ENCODE data around the gene CDC42BPG. TPM values are rescaled to one million over a fixed set of nuclear protein-coding genes. Genes with fewer than 3 reads are reported as not detected.
A peak's percentile ranks its signal among the peaks of the same experiment; 100 is the strongest.
"Not testable (repeated sequence)": the region's sequence is repeated elsewhere in the genome, so short reads cannot be mapped to it uniquely, and the experiment has no call there.

The CDC42BPG gene
- polyA plus RNA-seq, 4 donors, result 0.97 to 10.0 (median 4.9) TPM

DNA sequence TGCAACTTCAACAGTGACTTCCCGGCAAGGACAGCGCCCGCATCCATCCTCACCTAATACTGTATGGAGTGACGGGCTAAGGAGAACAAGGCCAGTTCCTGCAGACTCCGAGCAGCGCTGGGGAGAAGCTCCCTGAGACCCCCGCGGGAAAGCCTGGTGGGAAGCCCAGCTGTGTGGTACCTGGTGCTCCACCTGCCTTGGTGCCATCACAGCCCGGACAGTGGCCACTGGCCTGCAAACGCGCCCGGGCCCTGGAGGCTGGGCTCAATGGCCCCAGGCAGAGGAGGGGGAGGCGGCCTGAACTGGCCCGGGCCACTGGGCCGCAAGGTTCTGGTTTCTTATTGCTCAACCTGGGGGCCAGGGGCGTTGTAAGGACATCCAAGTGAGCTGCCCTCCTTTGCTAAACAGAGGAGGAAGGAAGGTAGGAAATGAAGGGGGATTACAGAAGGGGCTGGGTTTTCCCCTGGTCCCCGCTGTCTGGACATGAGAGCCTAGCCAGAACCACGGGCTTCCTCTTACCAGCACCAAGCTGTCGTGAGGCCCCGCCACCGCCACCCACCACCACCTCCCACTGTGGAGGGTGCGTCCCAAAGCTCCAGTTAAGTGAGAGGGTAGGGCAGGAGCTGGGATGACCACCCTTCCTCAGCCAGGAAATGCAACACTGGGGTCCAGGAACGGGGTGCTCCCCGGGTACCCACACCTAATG, 8.5 kb upstream of the CDC42BPG start:
- DNase-seq (ENCODE audit: low read depth in 4 of 4, low spot score in 3 of 4), result no peak

DNA sequence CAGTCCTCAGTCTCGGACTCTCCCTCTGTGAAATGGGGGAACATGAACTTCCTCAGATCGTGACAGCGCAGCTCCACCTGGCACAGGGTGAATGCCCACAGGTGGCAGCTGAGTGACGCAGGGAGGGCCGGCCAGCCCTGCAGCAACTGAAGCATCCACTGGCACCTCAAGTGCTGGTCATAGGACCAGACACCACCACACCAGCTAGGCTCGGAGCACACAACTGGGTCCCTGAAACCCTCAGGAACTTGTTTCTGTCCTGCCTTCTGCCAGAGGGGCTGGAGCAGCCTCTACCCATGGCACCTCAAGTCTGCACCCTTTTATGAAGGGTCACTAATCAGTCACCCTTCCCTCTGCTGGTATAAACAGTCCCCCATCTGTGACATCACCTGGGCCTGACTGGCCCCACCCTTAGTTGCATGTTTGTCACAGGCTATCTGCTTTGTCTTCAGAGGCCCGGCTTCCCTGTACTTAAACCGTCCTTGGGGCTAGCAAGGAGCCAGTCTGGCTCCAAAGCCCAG, 7.4 kb upstream of the CDC42BPG start:
- DNase-seq (ENCODE audit: low read depth in 4 of 4, low spot score in 3 of 4), result no peak

DNA sequence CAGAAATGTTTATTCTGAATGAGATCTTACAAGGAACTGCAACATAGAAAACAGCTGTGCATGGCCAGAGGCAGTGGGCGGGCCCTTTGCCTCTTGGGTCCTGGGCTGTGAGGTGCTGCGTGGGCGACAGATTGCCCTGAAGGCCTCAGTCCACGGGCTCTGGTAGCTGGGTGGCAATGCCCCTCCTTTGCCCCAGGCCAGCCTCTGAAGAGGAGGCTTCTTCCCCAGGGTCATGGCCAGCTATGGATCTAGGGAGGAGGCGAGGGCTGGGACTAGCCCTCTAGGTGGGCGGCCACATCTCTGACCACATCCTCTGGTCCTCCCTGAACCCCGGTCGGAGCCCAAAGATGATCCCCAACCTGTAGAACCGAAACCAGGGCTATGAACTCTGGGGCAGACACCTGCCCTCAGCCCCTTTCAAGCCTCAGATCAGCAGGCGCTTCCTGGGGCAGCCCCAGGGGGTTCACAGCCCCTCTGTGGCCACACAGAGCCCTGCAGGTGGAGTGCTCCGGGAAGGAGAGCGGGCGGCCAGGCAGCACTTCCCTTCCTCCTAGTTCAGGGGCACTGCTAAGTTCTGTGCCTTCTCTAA, 6.6 kb upstream of the CDC42BPG start:
- no peak for DNase-seq (ENCODE audit: low read depth in 4 of 4, low spot score in 3 of 4)

DNA sequence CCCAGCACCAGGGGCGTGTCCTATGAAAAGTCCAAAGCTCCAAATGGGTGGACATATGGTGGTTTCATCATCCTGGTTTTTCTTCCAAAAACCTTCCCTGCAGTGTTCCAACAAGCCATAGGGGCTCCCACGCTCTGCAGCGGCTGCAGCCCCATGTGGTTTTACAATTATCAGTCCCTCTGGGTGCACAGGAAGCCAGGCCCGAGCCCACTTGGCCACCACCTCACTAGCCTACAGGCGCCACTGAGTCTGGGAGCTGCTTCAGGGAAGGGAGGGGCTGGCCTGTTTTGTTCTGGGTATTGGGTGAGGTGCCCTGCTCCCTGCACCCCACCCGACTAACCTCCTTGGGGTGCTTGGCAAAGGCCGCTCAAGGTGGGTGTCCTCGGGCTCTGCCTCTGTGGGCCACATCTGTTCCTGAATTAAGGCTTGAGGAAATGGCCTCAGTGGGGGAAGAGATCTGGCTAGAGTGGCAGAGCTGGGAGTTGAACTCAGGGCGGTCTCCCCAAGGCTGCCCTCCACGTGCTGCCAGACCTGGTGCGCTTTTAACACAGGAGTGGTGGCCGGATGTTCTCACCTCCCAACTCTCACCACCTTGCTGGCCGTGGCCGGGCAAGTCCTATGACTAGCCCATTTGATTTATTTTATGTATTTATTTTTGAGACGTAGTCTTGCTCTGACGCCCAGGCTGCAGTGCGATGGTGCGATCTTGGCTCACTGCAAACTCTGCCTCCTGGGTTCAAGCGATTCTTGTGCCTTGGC, 5.3 kb upstream of the CDC42BPG start:
- no peak for DNase-seq (ENCODE audit: low read depth in 4 of 4, low spot score in 3 of 4)

DNA sequence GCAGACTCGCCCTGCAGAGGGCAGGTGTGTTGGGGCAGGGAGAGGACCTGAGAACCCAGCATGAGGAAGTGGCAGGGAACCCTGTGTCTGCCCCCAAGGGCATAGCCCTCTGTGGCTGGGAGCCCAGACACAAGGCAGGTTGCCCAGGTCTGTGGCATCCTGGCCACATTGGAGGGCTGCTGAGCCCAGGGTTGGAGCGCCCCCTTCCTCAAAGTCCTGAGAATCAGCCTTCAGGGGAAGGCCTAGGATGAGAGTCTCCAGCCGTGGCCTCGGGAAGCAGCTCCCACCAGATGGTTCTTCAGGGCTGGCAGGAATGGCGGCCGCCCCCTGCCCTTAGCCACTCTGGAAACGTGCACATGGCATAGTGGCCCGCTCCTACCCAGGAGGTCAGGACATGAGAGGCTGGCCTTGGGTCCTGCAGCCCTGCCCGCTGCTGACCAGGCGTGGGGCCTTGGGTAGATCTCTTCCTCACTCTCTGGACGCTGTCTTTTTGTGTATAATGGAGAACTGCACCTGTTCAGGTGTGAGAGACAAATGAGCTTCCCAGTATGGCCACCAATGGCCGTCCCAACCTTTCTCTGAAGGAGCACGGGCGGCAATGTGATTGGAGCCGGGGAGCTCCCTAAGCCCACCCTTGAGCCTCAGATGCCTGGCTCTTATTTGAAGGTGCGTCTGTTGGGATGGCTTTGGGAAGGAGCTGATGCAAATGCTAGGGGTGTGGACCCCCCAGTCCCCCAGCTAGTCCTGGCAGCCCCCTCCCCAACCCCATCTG, 4.6 kb upstream of the CDC42BPG start:
- DNase-seq (ENCODE audit: low read depth in 4 of 4, low spot score in 3 of 4), result no peak

DNA sequence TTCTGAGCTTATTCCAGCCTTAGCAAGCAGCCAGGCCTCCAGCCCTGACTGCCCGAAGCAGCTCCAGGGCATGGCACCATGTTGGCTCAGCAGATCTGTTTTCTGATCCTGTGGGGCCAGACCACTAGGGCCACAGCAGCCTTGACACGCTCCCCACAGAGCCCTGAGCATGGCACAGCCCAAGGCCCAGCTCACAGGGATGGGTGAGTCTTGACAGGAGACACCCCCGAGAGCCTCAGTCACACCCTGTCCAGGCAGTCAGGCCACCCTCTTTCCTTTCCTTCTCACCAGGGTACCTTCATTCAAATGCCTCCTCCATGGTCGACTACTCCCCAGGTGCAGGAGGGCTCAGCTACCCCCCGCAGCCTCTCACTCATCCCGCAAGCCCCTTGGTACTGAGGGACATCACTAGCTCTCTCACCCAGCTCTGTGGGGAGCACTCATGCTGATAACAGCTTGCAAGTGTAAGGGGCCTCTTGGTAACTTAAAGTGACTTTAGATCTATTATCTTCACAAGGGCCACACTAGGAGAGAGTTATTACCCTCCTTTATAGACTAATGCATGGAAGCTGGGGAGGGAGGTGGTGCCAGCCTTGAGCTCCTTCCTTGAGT, 3.9 kb upstream of the CDC42BPG start:
- DNase-seq (ENCODE audit: low read depth in 4 of 4, low spot score in 3 of 4), result no peak

DNA sequence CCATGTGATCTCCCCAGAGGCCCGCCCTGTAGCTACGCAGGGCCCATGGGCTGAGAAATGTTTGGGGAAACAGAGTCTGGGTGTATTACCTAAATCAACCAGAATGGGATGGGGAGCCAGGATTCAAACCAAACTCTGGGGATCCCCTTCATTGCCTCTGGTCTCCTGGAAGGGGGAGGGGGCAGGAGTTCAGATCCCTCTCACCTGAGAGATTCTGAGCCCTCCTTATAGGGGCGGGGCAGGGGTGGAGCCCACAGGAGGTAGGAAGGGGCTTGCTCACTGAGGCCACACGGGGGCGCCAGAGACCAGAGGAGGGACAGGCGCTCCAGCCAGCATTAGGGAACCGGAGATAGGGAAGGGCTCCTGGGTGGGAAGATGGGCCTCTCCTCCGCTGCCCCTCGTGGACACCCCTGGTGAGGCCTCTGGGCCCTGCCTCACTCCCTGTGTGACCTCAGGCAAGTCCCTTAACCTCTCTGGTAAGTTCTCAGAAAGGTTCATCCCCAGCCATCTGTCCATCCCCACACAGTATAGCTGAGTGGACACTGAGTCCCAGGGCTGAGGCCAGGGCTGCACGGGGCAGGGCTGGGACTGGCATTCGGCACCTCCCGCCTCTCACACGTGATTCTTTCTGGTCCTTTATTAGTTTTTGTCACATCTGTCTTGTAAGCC, 2.7 kb upstream of the CDC42BPG start:
- DNase-seq (ENCODE audit: low read depth in 4 of 4, low spot score in 3 of 4), result peak; percentile 68 to 80 (median 78)

DNA sequence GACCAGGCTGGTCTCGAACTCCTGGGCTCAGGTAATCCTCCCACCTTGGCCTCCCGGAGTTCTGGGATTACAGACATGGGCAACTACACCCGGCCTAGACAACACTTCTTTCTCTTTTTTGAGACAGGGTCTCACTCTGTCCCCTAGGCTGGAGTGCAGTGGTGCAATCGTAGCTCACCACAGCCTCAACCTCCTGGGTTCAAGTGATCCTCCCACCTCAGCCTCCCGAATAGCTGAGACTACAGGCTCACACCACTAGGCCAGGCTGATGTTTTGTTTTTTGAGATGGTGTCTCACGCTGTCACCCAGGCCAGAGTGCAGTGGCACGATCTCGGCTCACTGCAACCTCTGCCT, 1.3 kb upstream of the CDC42BPG start:
- DNase-seq (ENCODE audit: low read depth in 4 of 4, low spot score in 3 of 4), result not testable (repeated sequence)

DNA sequence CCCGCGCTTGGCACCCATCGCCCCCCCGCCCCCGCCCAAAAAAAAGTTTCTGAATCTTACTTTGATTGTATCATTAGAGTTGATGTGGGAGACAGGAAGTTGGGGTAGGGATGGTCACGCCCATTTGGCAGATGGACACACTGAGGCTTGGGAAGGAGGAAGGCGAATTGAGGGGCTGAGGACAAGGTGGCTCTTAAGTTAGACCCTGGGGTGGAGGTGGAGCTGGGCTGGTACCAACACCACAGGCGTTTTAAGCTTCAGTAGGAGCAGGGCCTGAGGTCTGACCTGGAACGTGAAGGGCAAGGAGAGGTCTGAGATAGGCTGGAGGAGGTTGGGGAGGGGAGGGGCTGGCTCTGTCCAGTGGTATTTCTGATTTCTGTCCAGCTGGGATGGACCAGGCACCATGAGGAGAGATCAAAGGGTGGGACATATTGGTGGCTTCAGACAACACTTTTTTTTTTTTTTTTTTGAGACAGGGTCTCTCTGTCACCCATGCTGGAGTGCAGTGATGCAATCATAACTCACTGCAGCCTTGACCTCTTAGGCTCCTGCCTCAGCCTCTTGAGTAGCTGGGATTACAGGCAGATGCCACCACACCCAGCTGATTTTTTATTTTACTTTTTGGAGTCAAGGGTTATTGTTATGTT, 799 bp upstream of the CDC42BPG start:
- DNase-seq (ENCODE audit: low read depth in 4 of 4, low spot score in 3 of 4), result no peak

DNA sequence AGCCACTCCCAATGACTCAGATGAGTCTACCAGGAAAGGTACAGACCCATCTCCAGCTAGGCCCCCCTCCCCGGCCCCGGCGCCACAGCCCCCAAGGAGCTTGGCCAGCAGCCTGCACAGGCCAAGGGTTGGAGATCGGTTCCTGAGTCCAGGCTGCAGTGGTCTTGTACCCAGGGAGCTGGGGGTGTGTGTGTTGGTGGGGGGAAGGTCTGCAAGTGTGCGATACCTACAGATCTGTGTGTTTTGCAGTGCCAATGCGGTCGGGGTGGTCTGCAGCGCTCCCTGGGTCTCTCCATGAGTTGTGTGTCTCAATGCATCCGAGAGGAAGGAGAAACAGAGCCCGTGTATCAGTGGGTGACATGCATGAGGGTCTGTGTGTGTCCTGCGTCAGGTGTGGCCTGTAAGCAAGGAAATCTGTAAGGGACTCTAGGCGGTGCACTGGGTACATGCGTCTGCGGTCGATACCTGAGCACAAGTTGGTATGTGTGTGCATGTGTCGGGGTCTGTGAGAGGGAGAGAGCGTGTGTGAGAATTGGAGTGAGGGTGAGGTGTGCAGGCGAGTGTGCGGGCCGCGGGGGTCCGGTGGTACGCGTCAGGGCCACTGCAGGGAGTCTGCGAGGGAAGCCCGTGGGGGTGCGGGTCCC, 645 bp downstream of the CDC42BPG start:
- DNase-seq (ENCODE audit: low read depth in 4 of 4, low spot score in 3 of 4), result no peak

DNA sequence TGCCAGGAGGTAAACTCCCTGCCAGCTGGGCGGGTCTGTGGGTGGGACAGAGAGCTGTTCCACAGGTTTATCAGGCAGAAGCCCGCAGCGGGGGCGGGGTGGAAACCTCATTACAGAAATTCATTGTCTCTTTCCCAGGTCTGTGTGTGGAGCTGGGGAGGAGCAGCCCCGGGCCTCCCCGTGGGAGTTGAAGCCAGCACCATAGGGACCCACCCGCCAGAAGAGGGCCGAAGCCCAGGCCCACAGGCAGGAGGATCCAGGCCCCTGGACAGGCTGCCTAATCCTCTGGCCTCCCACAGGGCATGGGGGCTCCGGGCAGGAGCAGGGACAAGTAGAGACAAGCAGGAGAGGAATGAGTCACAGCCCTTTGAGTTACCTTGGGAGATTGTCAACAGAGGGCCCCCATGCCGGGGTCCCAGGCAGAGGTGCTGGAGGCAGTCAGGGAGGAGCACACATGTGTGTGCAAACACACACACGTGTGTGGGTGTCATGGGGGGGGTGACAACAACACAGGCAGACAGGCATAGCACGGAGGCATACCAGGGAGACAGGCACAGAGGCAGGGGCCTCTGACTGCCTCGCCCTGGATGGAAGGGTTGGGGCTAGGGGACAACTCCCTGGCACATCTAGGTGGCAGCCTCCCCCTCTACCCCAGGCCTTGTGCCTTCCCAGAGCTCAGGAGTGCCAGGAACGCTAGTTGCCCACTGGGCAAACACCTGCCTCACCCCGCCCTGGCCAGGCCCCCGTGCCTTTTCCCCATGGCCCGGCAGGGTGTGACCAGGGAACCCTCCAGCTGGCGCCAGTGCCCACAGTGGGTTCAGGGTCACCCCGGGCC, 1.4 kb downstream of the CDC42BPG start:
- no peak for DNase-seq (ENCODE audit: low read depth in 4 of 4, low spot score in 3 of 4)

DNA sequence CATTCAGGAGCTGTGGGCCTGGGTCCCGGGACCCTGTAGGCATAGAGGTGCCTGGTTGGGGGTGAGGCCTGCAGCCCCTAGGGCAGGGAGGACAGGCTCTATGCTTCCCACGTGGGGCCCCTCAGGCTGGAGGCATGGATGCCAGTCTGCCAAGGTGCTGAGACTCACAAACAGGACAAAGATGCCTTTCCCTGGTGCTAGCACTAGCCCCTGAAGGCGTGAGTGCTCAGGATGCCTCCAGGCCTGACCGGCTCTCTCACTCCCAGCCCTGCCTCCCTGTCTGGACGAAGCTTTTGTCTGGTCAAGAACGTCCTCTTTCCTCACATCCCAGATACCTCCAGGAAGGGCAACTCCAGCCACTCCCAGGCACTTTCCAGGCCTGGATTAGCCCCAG, 2.1 kb downstream of the CDC42BPG start:
- no peak for DNase-seq (ENCODE audit: low read depth in 4 of 4, low spot score in 3 of 4)

DNA sequence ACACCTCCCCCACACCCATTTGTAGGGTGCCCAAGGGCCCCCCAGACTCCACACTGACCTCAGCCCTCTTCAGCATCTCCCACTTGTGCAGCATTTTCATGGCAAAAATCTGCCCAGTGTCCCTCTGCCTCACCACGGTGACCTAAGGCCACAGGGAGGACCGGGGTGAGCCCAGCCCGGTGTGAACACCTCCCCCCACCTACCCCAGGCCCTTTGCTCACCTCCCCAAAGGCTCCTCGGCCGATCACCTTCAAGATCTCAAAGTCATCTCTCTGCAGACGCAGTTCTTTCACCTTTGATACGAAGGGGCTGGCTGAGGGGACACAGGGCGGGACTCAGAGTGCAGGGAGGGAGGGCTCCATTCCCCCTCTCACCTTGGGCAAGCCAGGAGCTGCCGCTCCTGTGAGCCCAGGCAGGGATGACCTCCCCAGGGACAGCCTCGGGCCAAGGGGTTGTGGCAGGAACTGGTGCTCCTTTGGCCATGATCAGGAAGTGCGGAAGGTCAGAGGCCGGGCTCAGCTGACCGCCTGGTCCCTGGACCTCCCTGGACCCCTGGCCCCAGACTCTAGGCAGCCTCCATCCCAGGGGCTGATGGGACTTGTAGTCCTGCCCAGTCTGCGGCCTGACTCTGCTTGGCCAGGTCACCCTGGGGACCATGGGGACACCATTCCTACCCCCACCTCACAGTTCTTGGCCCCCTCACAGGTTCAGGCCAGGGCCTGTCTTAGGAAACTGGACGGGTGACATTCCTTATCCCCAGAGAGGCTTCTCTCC, 2.7 kb downstream of the CDC42BPG start:
- no peak for DNase-seq (ENCODE audit: low read depth in 4 of 4, low spot score in 3 of 4)

DNA sequence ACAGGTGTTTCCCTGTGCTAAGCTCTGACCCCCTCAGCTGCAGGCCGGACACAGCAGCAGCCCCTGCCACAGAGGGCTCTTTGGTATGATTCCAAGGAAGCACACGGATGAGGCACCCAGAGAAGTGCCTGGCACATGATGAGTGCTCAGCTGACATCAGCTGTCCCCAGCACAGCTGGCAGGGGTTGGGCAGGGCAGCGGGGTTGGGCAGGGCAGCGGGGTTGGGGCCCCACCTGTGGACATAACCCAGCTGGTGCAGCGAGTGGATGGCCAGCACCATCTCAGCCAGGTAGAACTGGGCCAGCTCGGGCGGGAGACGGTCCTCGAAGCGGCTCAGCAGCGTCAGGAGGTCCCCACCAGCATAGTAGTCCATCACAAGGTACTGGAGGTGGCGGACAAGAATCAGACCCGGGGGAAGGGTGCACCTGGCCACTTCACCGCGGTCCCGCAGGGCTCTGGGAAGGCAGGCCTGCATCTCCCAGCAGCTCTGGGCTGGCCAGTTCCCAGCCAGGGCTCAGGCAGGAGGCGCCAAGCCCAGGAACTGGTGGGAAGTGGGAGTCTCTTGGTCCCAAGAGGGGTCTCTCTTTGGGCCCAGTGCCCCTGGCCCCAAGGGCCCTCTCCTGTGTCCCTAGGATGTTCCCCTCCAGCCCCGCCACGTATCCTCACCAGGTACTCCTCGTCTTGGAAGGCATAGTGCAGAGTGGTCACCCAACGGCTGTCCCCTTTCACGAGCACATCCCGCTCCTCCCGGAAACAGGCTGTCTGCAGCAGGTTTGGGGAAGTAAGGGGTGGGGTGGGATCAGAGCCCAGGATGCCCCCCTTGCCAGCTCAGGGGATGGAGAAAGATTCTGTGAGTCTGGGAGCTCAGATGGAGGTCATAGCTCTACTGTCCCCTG, 4.3 kb downstream of the CDC42BPG start:
- DNase-seq (ENCODE audit: low read depth in 4 of 4, low spot score in 3 of 4), result no peak

DNA sequence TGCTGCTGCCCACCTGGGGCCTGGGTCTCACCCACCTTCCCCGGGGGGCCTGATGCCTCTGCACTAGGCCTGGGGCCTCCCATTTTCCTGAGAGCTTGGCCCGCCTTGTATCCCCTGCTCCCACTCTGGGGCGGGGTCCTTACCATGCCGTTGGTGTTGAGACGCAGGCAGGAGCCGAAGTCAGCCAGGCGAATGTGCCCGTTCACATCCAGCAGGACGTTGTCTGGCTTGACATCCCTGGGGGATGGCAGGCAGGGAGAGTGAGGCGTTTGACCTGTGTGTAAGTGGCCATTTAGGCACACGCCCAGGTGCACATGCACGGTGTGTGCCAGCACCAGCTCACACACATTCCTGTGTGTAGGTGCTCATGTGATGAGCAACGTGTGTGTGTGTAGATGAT, 5.1 kb downstream of the CDC42BPG start:
- no peak for DNase-seq (ENCODE audit: low read depth in 4 of 4, low spot score in 3 of 4)

DNA sequence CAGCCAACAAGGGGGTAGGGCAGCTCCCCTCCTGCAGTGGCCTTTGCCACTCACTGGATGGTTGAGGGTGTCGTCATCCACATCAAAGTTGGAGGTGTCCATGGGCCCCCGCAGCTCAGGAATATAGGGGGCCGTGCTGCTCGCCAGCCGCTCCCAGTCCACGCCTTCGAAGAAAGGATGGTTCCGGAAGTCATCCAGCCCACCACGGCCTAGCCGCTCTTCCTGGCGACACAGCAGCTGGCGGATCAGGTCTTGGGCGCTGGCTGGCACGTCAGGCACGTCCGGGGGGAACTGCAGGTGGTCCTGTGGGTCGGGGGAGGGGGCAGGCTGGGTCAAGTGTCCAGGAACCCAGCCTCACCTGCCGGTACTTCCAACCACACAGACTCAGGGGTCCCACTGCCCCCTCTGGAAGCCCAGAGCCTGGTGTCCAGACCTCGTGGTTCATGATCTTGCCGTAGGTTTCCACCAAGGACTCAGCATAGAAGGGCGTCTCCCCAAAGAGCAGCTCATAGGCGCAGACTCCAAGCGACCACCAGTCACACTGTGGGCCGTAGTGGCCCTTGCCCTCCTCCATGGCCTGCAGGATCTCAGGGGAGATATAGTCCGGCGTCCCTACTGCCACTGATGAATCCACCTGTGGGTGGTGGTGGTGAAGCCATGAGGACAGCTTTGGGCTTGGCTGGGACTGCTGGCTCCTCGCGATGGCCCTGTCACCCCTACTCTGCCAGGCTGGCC, 5.7 kb downstream of the CDC42BPG start:
- no peak for DNase-seq (ENCODE audit: low read depth in 4 of 4, low spot score in 3 of 4)

All from left renal pelvis (tissue), 4 donors.